Lung (tissue), 12 donors: ENCODE measurements around the gene ACO2. TPM values are rescaled to one million over a fixed set of nuclear protein-coding genes. Genes with fewer than 3 reads are reported as not detected.

Experiments
- ATAC-seq: fragments of 200-7000 bp; cut with Tn5 transposase; one replicate; pipeline ENCODE4 v1.9.1; 2020; ENCODE audit warnings: moderate number of reproducible peaks; ENCODE audit not compliant: insufficient read depth, low FRiP score
- DNase-seq, 3 donors: peaks; one replicate each; pipeline ENCODE4 v3.0.0-alpha.2; 2013 to 2017
- H3K27ac ChIP-seq, 2 donors: one replicate each; pipeline ENCODE4 v1.5.1; 2013; ENCODE audit warnings: mild to moderate bottlenecking in 2 of 2, moderate library complexity in 2 of 2, control low read depth in 1 of 2, inconsistent platforms in 1 of 2, low read depth in 1 of 2, low read length in 1 of 2
- H3K27me3 ChIP-seq, 3 donors: one replicate each; pipeline ENCODE4 v1.5.1; 2013; ENCODE audit warnings: low read length in 2 of 3; ENCODE audit not compliant: control insufficient read depth in 3 of 3, insufficient read depth in 3 of 3
- H3K36me3 ChIP-seq, 4 donors: one replicate each; pipeline ENCODE4 v1.5.1; 2013; ENCODE audit warnings: low read length in 4 of 4, mild to moderate bottlenecking in 1 of 4, moderate library complexity in 1 of 4; ENCODE audit not compliant: control insufficient read depth in 4 of 4, insufficient read depth in 4 of 4
- H3K4me1 ChIP-seq, 5 donors: one replicate each; pipeline ENCODE4 v1.5.1; 2013; ENCODE audit warnings: low read length in 5 of 5, mild to moderate bottlenecking in 2 of 5, moderate library complexity in 1 of 5; ENCODE audit not compliant: control insufficient read depth in 5 of 5, insufficient read depth in 5 of 5
- H3K4me3 ChIP-seq: one replicate; pipeline ENCODE4 v1.5.1; 2013; ENCODE audit warnings: mild to moderate bottlenecking, control low read depth, moderate library complexity
- H3K9ac ChIP-seq, 2 donors: one replicate each; pipeline ENCODE4 v1.5.1; 2013; ENCODE audit warnings: low read length in 2 of 2, control low read depth in 1 of 2; ENCODE audit not compliant: insufficient read depth in 1 of 2
- H3K9me3 ChIP-seq, 4 donors: one replicate each; pipeline ENCODE4 v1.5.1; 2013; ENCODE audit warnings: low read length in 3 of 4, mild to moderate bottlenecking in 1 of 4, moderate library complexity in 1 of 4; ENCODE audit not compliant: control insufficient read depth in 4 of 4, insufficient read depth in 3 of 4
- CTCF ChIP-seq: IDR thresholded peaks from 2 replicates; pipeline ENCODE4 v1.5.1; 2012; ENCODE audit warnings: mild to moderate bottlenecking; ENCODE audit errors: control extremely low read depth, extremely low read depth
- WGBS, 2 donors: extraction: QIAGEN DNeasy Blood & Tissue Kit; methylation state at CpG; one replicate each; pipeline ENCODE4 v1.1.7; 2013; 5-methylcytosine and 5-hydroxymethylcytosine counted together
- polyA plus RNA-seq, 2 donors: library from polyadenylated mRNA; stranded (reverse); fragments of 200-250 nt; gene quantifications; one replicate each; pipeline ENCODE4 v1.2.1, GENCODE V29; 2013
- total RNA-seq, 2 donors: library from RNA; depleted of rRNA in 1 of 2; stranded (reverse); fragments of >200 nt in 1 of 2; gene quantifications; one replicate each; pipeline ENCODE4 v1.2.1, GENCODE V29; 2014 to 2021
- donor health status: control.
- donor health status: control.
- donor health status: Bipolar disorder and iron deficiency.
- donor health status: healthy.
- donor health status: DM: yes; HTN: yes; CAD: no.

ACO2 gene
- total and polyA plus RNA-seq, 4 donors: 34.1 to 101 (median 62.5) TPM

GRCh38 chr22:41539146-41540005 lies 70.5 kb downstream of the ACO2 start:
- Histone ChIP-seq H3K27ac (no peak overlapping the region), H3K27me3 (no peaks in the 10 kb centered on the region), H3K4me1 (peaks cover 0 to 7% (median 5%) of the 10 kb centered on the region in 5 donors), H3K4me3 (no peak overlapping the region), H3K9me3 (no peaks in the 10 kb centered on the region), H3K36me3 (peaks cover 0 to 22% (median 5%) of the 10 kb centered on the region in 4 donors), H3K9ac (no peak overlapping the region)
- DNase-seq (no peak), ATAC-seq (no peak)
- WGBS, 2 donors: 81 to 87% methylated on average over 13 of the region's 13 CpGs
- no peak for TF ChIP-seq CTCF

- no peaks in the 10 kb centered on the region for H3K27me3 ChIP-seq
- no peak overlapping the region for H3K27ac ChIP-seq
- DNase-seq: no peak
- TF ChIP-seq CTCF: no peak
- peaks cover 0 to 10% (median 8%) of the 10 kb centered on the region in 5 donors for H3K4me1 ChIP-seq
- H3K9me3 ChIP-seq: no peaks in the 10 kb centered on the region
- no peak for ATAC-seq
- WGBS, 2 donors: 93 to 96% methylated on average over 3 of the region's 3 CpGs
- H3K36me3 ChIP-seq: peaks cover 0 to 21% (median 5%) of the 10 kb centered on the region in 4 donors
- no peak overlapping the region for H3K4me3 ChIP-seq
- H3K9ac ChIP-seq: no peak overlapping the region
Measured at GRCh38 chr22:41540006-41540315, 71.0 kb downstream of the ACO2 start.

GRCh38 chr22:41540365-41540764 lies 71.4 kb downstream of the ACO2 start:
- 95% methylated on average over 7 of the region's 7 CpGs for WGBS, 2 donors
- no peak for ATAC-seq
- H3K36me3 ChIP-seq: peaks cover 0 to 19% (median 5%) of the 10 kb centered on the region in 4 donors

More at GRCh38 chr22:41540365-41540764, 71.4 kb downstream of the ACO2 start:
- no peak for TF ChIP-seq CTCF
- H3K9ac ChIP-seq: peak overlapping the region in 1 of 2 donors; percentile 19
- peaks cover 0 to 13% (median 9%) of the 10 kb centered on the region in 5 donors for H3K4me1 ChIP-seq
- H3K27ac ChIP-seq: no peak overlapping the region
- no peaks in the 10 kb centered on the region for H3K27me3 ChIP-seq
- H3K4me3 ChIP-seq: no peak overlapping the region
- DNase-seq: no peak
- H3K9me3 ChIP-seq: no peaks in the 10 kb centered on the region
